CD4-positive, alpha-beta memory T cell (primary cell): Measurements from ENCODE around the gene ABCG4. TPM values are rescaled to one million over a fixed set of nuclear protein-coding genes. Genes with fewer than 3 reads are reported as not detected.
"Not testable (repeated sequence)": the region's sequence is repeated elsewhere in the genome, so short reads cannot be mapped to it uniquely, and the experiment has no call there.

ENCODE experiments used
- CTCF ChIA-PET: fragments of 350-600 bp; sonication (Branson Sonifier 250); formaldehyde crosslinking; loops from one replicate; lab custom pipeline; 2021; ENCODE audit warnings: inconsistent platforms; ENCODE audit not compliant: partially characterized antibody; lab: Charles Lee
- POLR2A ChIA-PET: fragments of 350-600 bp; sonication (Branson Sonifier 250); formaldehyde crosslinking; loops from one replicate; lab custom pipeline; 2021; ENCODE audit not compliant: partially characterized antibody; lab: Charles Lee
- DNase-seq, 5 donors: peaks; one replicate each; pipeline versions ENCODE4 v3.0.0 to v3.0.0-alpha.2; 2020 to 2022; ENCODE audit warnings: mixed read lengths in 1 of 5
- H3K27ac ChIP-seq: one replicate; pipeline ENCODE4 v1.7.0; 2013; ENCODE audit warnings: low read depth, low read length
- H3K27me3 ChIP-seq: 2 replicates; pipeline ENCODE4 v1.7.0; 2013; ENCODE audit warnings: mild to moderate bottlenecking, low read length, moderate library complexity; ENCODE audit not compliant: insufficient read depth
- H3K36me3 ChIP-seq: 2 replicates; pipeline ENCODE4 v1.7.0; 2013; ENCODE audit warnings: mild to moderate bottlenecking, low read length, moderate library complexity; ENCODE audit not compliant: insufficient read depth
- H3K4me1 ChIP-seq: 2 replicates; pipeline ENCODE4 v1.7.0; 2013; ENCODE audit warnings: mild to moderate bottlenecking, low read length, moderate library complexity; ENCODE audit not compliant: insufficient read depth
- H3K4me3 ChIP-seq, 2 donors: one replicate each; pipeline ENCODE4 v1.7.0; 2013; ENCODE audit warnings: low read length in 2 of 2, mild to moderate bottlenecking in 1 of 2
- H3K9me3 ChIP-seq, 2 donors: one replicate each; pipeline ENCODE4 v1.7.0; 2013; ENCODE audit warnings: low read length in 2 of 2, control low read depth in 1 of 2; ENCODE audit not compliant: control insufficient read depth in 1 of 2
- H3K27ac Mint-ChIP-seq, 7 donors: one replicate each; pipeline ENCODE4 v1.8.0; 2020 to 2021; ENCODE audit warnings: mixed read lengths in 7 of 7, mild to moderate bottlenecking in 6 of 7, inconsistent platforms in 3 of 7, moderate library complexity in 3 of 7
- H3K27me3 Mint-ChIP-seq, 2 donors: one replicate each; pipeline ENCODE4 v1.8.0; 2020 to 2021; ENCODE audit warnings: mixed read lengths in 2 of 2
- H3K36me3 Mint-ChIP-seq, 2 donors: one replicate each; pipeline ENCODE4 v1.8.0; 2020 to 2021; ENCODE audit warnings: mixed read lengths in 2 of 2, inconsistent platforms in 1 of 2, mild to moderate bottlenecking in 1 of 2
- H3K4me1 Mint-ChIP-seq, 4 donors: one replicate each; pipeline ENCODE4 v1.8.0; 2020 to 2021; ENCODE audit warnings: mixed read lengths in 4 of 4, mild to moderate bottlenecking in 1 of 4
- H3K4me3 Mint-ChIP-seq, 8 donors: one replicate each; pipeline ENCODE4 v1.8.0; 2020 to 2021; ENCODE audit warnings: mixed read lengths in 8 of 8, mild to moderate bottlenecking in 7 of 8, moderate library complexity in 6 of 8, inconsistent platforms in 3 of 8
- H3K9me3 Mint-ChIP-seq, 8 donors: one replicate each; pipeline ENCODE4 v1.8.0; 2020 to 2021; ENCODE audit warnings: mixed read lengths in 8 of 8, mild to moderate bottlenecking in 5 of 8, inconsistent platforms in 3 of 8, moderate library complexity in 1 of 8
- intact Hi-C: fragments of 100-400 bp; cut with micrococcal nuclease; formaldehyde crosslinking; loops from one replicate; pipeline ENCODE4 v1.15.1; 2023
- polyA plus RNA-seq, 2 donors: library from polyadenylated mRNA; unstranded; fragments of 300-500 nt; fragmentation: Illumina TruSeq; gene quantifications; one replicate each; pipeline ENCODE4 v1.2.3, GENCODE V29; 2021
- total RNA-seq, 2 experiments: library from RNA; stranded (reverse); gene quantifications; one replicate each; pipeline ENCODE4 v1.2.3, GENCODE V29; 2021

Gene ABCG4
- total and polyA plus RNA-seq, 4 experiments from 2014 or later = 0.09 TPM; not detected in 3

- CTCF ChIA-PET = interaction anchor here (0.6 to 2.9 kb wide), 15 partner anchors 11 to 1502 kb away, joined by 3 to 18 read pairs (median 4); partner anchors contain the start of genes CBL, NLRX1 and VPS11
Measured at GRCh38 chr11:119194811-119195440, 46.1 kb downstream of the ABCG4 start.

GRCh38 chr11:119195680-119196079, 46.8 kb downstream of the ABCG4 start:
- Histone ChIP-seq H3K36me3 (no peaks in the 10 kb centered on the region), H3K4me1 (no peaks in the 10 kb centered on the region), H3K27ac (no peak overlapping the region), H3K4me3 (no peak overlapping the region), H3K9me3 (no peaks in the 10 kb centered on the region), H3K27me3 (no peaks in the 10 kb centered on the region)
- intact Hi-C loops = loop anchor here (2.0 to 10.0 kb wide), 6 partner anchors 51 to 289 kb away; partner anchors contain the start of genes ABCG4 and HYOU1
- H3K36me3 Mint-ChIP-seq = no peaks in the 10 kb centered on the region
- H3K9me3 Mint-ChIP-seq = no peaks in the 10 kb centered on the region
- DNase-seq = no peak
- peak overlapping the region in 1 of 7 donors; percentile 42 for H3K27ac Mint-ChIP-seq
- peaks cover 0 to 1% of the 10 kb centered on the region in 2 donors for H3K27me3 Mint-ChIP-seq
- peaks cover 0 to 6% (median 3%) of the 10 kb centered on the region in 4 donors for H3K4me1 Mint-ChIP-seq
- ChIA-PET POLR2A (interaction anchor here (1.1 to 1.4 kb wide), 4 partner anchors 11 to 148 kb away, joined by 3 to 7 read pairs (median 4); partner anchors contain the start of gene CBL), CTCF (interaction anchor here (0.9 to 3.3 kb wide), 25 partner anchors 10 to 133 kb away, joined by 3 to 32 read pairs (median 6); partner anchors contain the start of genes CBL, HINFP, HMBS and NLRX1)
- no peak overlapping the region for H3K4me3 Mint-ChIP-seq

More at GRCh38 chr11:119194811-119195440, 46.1 kb downstream of the ABCG4 start:
- H3K4me1 ChIP-seq = no peaks in the 10 kb centered on the region
- POLR2A ChIA-PET = interaction anchor here (1.4 kb wide), 1 partner anchor 100 kb away, joined by 4 read pairs; a partner anchor contains a TSS
- H3K4me3 ChIP-seq = no peak overlapping the region
- no peak for DNase-seq
- H3K36me3 ChIP-seq = no peaks in the 10 kb centered on the region
- H3K9me3 Mint-ChIP-seq = no peaks in the 10 kb centered on the region
- H3K36me3 Mint-ChIP-seq = no peaks in the 10 kb centered on the region
- H3K27ac Mint-ChIP-seq = no peak overlapping the region
- peaks cover 0 to 1% of the 10 kb centered on the region in 2 donors for H3K27me3 Mint-ChIP-seq
- H3K4me3 Mint-ChIP-seq = no peak overlapping the region
- H3K27me3 ChIP-seq = no peaks in the 10 kb centered on the region
- no peaks in the 10 kb centered on the region for H3K9me3 ChIP-seq
- H3K27ac ChIP-seq = no peak overlapping the region
- H3K4me1 Mint-ChIP-seq = peaks cover 0 to 6% (median 3%) of the 10 kb centered on the region in 4 donors
- intact Hi-C loops = loop anchor here (10.0 kb wide), 1 partner anchor 50 kb away; the partner anchor contains the start of gene ABCG4

- peak overlapping the region in 1 of 8 donors; percentile 47 for H3K4me3 Mint-ChIP-seq
- H3K27ac Mint-ChIP-seq = peak overlapping the region in 1 of 7 donors; percentile 43
- H3K4me1 Mint-ChIP-seq = peaks cover 0 to 6% (median 3%) of the 10 kb centered on the region in 4 donors
- POLR2A ChIA-PET = interaction anchor here (0.7 to 1.6 kb wide), 9 partner anchors 9 to 199 kb away, joined by 3 to 10 read pairs (median 3); partner anchors contain the start of genes C2CD2L, CBL, DPAGT1 and RPS25
- CTCF ChIA-PET = interaction anchor here (0.7 to 3.3 kb wide), 39 partner anchors 9 to 178 kb away, joined by 3 to 32 read pairs (median 5); partner anchors contain the start of genes C2CD2L, CBL, HINFP and HMBS
- Histone ChIP-seq H3K4me1 (no peaks in the 10 kb centered on the region), H3K27ac (no peak overlapping the region), H3K36me3 (no peaks in the 10 kb centered on the region), H3K4me3 (no peak overlapping the region), H3K27me3 (no peaks in the 10 kb centered on the region), H3K9me3 (no peaks in the 10 kb centered on the region)
- H3K9me3 Mint-ChIP-seq = no peaks in the 10 kb centered on the region
- DNase-seq = peak; percentile 73 to 79 (median 76)
- intact Hi-C loops = loop anchor here (1.0 to 10.0 kb wide), 9 partner anchors 29 to 290 kb away; partner anchors contain the start of genes ABCG4, HYOU1 and NLRX1
- no peaks in the 10 kb centered on the region for H3K36me3 Mint-ChIP-seq
- peaks cover 0 to 1% of the 10 kb centered on the region in 2 donors for H3K27me3 Mint-ChIP-seq
Measured at GRCh38 chr11:119196833-119197483, 48.1 kb downstream of the ABCG4 start.

GRCh38 chr11:119198925-119199324, 50.1 kb downstream of the ABCG4 start:
- CTCF ChIA-PET = interaction anchor here (0.7 to 3.3 kb wide), 4 partner anchors 18 to 192 kb away, joined by 3 to 32 read pairs (median 3); partner anchors contain the start of gene NLRX1
- H3K27ac Mint-ChIP-seq = no peak overlapping the region
- POLR2A ChIA-PET = no interaction called here
- no peaks in the 10 kb centered on the region for H3K36me3 Mint-ChIP-seq
- no peaks in the 10 kb centered on the region for H3K9me3 ChIP-seq
- no peaks in the 10 kb centered on the region for H3K4me1 ChIP-seq
- DNase-seq = no peak
- H3K27ac ChIP-seq = no peak overlapping the region
- H3K9me3 Mint-ChIP-seq = no peaks in the 10 kb centered on the region
- H3K4me3 Mint-ChIP-seq = no peak overlapping the region
- H3K4me1 Mint-ChIP-seq = peaks cover 0 to 6% (median 3%) of the 10 kb centered on the region in 4 donors
- H3K27me3 ChIP-seq = no peaks in the 10 kb centered on the region
- intact Hi-C loops = loop anchor here (10.0 kb wide), 1 partner anchor 54 kb away; the partner anchor contains the start of gene ABCG4
- no peak overlapping the region for H3K4me3 ChIP-seq
- H3K27me3 Mint-ChIP-seq = peaks cover 0 to 1% of the 10 kb centered on the region in 2 donors
- no peaks in the 10 kb centered on the region for H3K36me3 ChIP-seq

GRCh38 chr11:119201236-119201635, 52.4 kb downstream of the ABCG4 start:
- H3K27me3 ChIP-seq, H3K4me1 ChIP-seq, intact Hi-C loops, H3K36me3 ChIP-seq, H3K4me3 Mint-ChIP-seq, DNase-seq, H3K4me3 ChIP-seq, H3K9me3 ChIP-seq, H3K27ac Mint-ChIP-seq, H3K36me3 Mint-ChIP-seq, H3K27ac ChIP-seq, H3K27me3 Mint-ChIP-seq, H3K9me3 Mint-ChIP-seq: not testable (repeated sequence)
- ChIA-PET CTCF (interaction anchor here (1.7 to 1.9 kb wide), 3 partner anchors 32 to 123 kb away, joined by 4 to 6 read pairs (median 5); partner anchors contain the start of gene NLRX1), POLR2A (interaction anchor here (0.6 to 1.4 kb wide), 2 partner anchors 86 to 107 kb away, joined by 3 to 8 read pairs; a partner anchor contains a TSS)
- H3K4me1 Mint-ChIP-seq = peaks cover 5 to 18% (median 6%) of the 10 kb centered on the region in 4 donors

- POLR2A ChIA-PET = no interaction called here
Measured at GRCh38 chr11:119202554-119202953, 53.7 kb downstream of the ABCG4 start.

More at GRCh38 chr11:119202554-119202953, 53.7 kb downstream of the ABCG4 start:
- no peaks in the 10 kb centered on the region for H3K27me3 Mint-ChIP-seq
- Histone ChIP-seq H3K27me3 (no peaks in the 10 kb centered on the region), H3K4me1 (peaks cover 10% of the 10 kb centered on the region), H3K9me3 (no peaks in the 10 kb centered on the region), H3K36me3 (no peaks in the 10 kb centered on the region), H3K27ac (no peak overlapping the region), H3K4me3 (no peak overlapping the region)
- intact Hi-C loops = no loop called here
- no peak overlapping the region for H3K27ac Mint-ChIP-seq
- no peaks in the 10 kb centered on the region for H3K9me3 Mint-ChIP-seq
- no peak overlapping the region for H3K4me3 Mint-ChIP-seq
- peaks cover 0 to 5% of the 10 kb centered on the region in 2 donors for H3K36me3 Mint-ChIP-seq
- DNase-seq = no peak
- peaks cover 5 to 22% (median 12%) of the 10 kb centered on the region in 4 donors for H3K4me1 Mint-ChIP-seq
- CTCF ChIA-PET = interaction anchor here (0.5 to 1.9 kb wide), 4 partner anchors 11 to 126 kb away, joined by 3 to 4 read pairs (median 4); partner anchors contain the start of gene NLRX1
